Stimulated activated memory B cell treated with anti-CD40 and anti-IgM and Interleukin-4, amounts not matched to agents 10 μg/mL and 1 μg/mL and 100 μg/mL, for 72 hours (primary cell): ENCODE data around the gene MISP3.
A peak's percentile ranks its signal among the peaks of the same experiment; 100 is the strongest.
"Not testable (repeated sequence)": the region's sequence is repeated elsewhere in the genome, so short reads cannot be mapped to it uniquely, and the experiment has no call there.

Experiments
- ATAC-seq: fragments of 150-1000 bp; cut with Tn5 transposase; 2 replicates; pipeline ENCODE4 v1.10.0; 2021
- H3K27ac Mint-ChIP-seq: one replicate; pipeline ENCODE4 v1.8.0; 2022; ENCODE audit warnings: mild to moderate bottlenecking, mixed read lengths
- H3K27me3 Mint-ChIP-seq: one replicate; pipeline ENCODE4 v1.8.0; 2022; ENCODE audit warnings: mixed read lengths
- H3K36me3 Mint-ChIP-seq: one replicate; pipeline ENCODE4 v1.8.0; 2022; ENCODE audit warnings: mixed read lengths
- H3K4me1 Mint-ChIP-seq: one replicate; pipeline ENCODE4 v1.8.0; 2022; ENCODE audit warnings: mixed read lengths
- H3K4me3 Mint-ChIP-seq: one replicate; pipeline ENCODE4 v1.8.0; 2022; ENCODE audit warnings: mild to moderate bottlenecking, moderate library complexity, mixed read lengths
- H3K9me3 Mint-ChIP-seq: one replicate; pipeline ENCODE4 v1.8.0; 2022; ENCODE audit warnings: mixed read lengths

The MISP3 gene

DNA sequence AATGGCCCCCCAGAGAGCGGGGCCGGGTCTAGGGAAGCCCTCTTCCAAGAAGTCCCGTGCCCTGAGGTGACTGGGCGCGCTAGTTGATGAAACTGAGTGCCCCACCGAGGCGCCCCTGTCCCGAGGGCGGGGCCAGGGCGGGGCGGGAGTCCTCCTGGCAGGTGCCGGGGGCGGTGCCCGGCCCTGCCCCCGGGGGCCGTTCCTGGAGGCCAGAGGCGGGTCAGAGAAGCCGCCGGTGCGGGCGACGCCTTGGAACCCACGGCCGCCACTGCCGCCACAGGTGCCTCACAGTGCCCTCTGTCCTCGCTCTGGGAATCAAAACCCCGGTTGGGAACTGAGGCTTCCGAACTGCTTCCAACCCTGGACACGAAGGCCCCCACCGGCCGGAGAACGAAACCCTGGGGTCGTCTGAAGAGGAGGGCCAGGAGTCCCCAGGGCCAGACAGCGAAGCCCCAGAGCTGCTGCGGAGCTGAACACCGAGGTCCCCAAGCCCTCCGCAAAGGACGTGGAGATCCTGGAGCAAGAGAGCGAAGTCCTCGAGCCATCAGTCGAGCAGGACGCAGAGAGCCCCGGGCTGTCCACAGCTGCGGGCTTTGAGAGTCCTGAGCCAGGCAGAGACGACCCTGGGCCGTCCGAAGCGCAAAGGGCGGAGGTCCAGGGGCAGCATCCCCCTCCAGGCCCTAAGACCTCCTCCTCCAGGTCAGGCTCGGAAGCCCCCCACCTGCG lies at the start of gene MISP3:
Gene MISP3, plus strand, starts transcription at position 252 of the 726 bp plus-strand sequence. CDS start 524 bp downstream, outside the sequence.
- Mint-ChIP-seq H3K4me1 (peaks cover 24% of the 10 kb centered on the region), H3K27me3 (no peaks in the 10 kb centered on the region), H3K36me3 (no peaks in the 10 kb centered on the region), H3K9me3 (no peaks in the 10 kb centered on the region), H3K4me3 (peak within 1 kb of the TSS; percentile 84), H3K27ac (peak within 1 kb of the TSS; percentile 73)
- peak; percentile 40 for ATAC-seq

DNA sequence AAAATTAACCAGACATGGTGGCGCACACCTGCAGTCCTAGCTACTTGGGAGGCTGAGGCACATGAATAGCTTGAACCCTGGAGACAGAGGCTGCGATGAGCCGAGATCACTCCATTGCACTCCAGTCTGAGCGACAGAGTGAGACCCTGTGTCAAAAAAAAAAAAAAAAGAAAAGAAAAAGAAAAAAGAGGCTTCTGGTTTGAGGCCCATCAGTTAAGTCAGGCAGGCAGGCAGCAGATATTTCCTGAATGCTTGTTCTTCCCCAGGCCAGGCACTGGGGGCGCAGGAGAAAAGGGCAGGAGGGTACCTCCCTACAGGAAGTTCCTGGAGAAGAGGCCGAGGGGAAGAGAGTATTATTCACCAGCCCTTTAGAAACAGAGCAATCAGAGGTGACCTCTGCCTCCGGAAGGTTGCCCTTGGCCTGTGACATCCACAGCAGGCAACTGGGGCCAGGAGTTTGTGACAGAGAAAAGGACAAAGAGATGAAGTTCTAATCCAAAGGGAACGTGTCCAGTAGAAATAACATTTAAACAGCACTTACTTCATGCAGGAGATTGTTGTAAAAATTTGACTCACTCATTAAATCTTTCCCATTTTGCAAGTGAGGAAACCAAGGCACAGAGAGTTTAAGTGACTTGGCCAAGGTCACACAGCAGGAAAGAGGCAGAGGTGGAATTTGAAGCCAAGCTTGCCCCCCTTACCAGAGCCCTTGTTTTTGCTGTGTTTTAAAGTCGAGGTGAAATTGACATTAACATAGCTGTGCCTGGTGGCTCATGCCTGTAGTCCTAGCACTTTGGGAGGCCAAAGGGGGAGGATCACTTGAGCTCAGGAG lies 49.0 kb upstream of the MISP3 start:
- Mint-ChIP-seq H3K36me3 (no peaks in the 10 kb centered on the region), H3K27ac (peak overlapping the region; percentile 40), H3K27me3 (no peaks in the 10 kb centered on the region), H3K4me1 (peaks cover 28% of the 10 kb centered on the region), H3K9me3 (no peaks in the 10 kb centered on the region), H3K4me3 (no peak overlapping the region)
- no peak for ATAC-seq

DNA sequence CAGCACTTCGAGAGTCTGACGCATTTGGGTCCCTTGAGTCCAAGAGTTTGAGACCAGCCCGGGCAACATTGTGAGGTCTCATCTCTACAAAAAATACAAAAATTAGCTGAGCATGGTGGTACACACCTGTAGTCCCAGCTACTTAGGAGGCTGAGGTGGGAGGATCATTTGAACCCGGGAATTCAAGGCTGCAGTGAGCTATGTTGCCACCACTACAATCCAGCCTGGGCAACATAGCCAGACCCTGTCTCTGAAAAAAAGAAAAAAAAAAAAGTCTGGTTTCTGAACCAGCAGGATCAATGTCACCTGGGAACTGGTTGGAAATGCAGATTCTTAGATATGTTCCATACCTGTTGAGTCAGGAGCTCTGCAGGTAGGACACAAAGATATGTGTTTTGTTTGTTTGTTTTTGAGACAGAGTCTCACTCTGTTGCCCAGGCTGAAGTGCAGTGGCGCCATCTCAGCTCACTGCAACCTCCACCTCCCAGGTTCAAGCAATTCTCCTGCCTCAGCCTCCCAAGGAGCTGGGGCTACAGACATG lies 45.9 kb upstream of the MISP3 start:
- H3K36me3 Mint-ChIP-seq, ATAC-seq, H3K4me3 Mint-ChIP-seq, H3K27ac Mint-ChIP-seq, H3K9me3 Mint-ChIP-seq, H3K27me3 Mint-ChIP-seq: not testable (repeated sequence)
- peaks cover 32% of the 10 kb centered on the region for H3K4me1 Mint-ChIP-seq

DNA sequence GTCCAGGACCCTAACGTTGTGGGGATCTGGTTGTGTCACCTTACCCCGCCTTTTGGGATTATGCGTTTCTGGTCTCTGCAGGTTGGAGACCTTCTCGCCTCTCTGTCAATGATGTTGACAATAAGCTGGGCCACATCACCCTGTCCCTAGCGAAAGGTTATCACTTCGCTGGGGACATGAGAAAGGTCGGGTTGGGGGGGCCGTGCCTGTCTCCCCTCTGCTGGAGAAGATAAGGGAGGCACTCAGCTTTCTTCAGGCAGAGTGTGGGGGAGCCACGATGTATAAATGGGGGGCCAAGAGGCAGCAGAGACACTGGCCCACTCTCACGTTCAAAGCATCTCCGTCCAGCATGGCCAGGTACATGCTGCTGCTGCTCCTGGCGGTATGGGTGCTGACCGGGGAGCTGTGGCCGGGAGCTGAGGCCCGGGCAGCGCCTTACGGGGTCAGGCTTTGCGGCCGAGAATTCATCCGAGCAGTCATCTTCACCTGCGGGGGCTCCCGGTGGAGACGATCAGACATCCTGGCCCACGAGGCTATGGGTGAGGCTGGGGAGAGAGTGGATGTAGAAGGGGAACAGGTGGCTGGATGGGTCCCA lies 44.6 kb upstream of the MISP3 start, which contains the start of gene RLN3:
Gene RLN3, plus strand, starts transcription at position 293 of the 595 bp plus-strand sequence. Its CDS starts 57 bp downstream, at position 350.
- H3K27ac Mint-ChIP-seq = peak within 1 kb of the TSS; percentile 51
- no peak within 1 kb of the TSS for H3K4me3 Mint-ChIP-seq
- no peaks in the 10 kb centered on the region for H3K27me3 Mint-ChIP-seq
- peaks cover 42% of the 10 kb centered on the region for H3K4me1 Mint-ChIP-seq
- no peaks in the 10 kb centered on the region for H3K9me3 Mint-ChIP-seq
- H3K36me3 Mint-ChIP-seq = no peaks in the 10 kb centered on the region
- ATAC-seq = no peak

DNA sequence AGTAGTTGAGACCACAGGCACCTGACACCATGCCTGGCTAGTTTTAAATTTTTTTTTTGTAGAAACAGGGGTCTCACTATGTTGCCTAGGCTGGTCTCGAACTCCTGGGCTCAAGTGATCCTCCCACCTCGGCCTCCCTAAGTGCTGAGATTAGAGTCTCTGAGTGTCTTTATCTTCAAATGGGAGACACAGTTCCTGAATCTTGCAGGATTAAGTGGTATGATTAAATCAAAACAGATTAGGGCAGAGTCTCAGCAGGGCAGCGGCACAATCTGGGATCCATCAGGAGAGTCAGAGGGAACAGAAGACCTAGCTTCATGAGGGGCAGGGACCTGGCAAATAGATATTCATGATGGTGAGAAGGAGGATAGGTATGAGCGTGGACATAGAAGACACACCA lies 43.7 kb upstream of the MISP3 start:
- H3K27me3 Mint-ChIP-seq = no peaks in the 10 kb centered on the region
- ATAC-seq = no peak
- peak overlapping the region; percentile 51 for H3K27ac Mint-ChIP-seq
- H3K4me1 Mint-ChIP-seq = peaks cover 38% of the 10 kb centered on the region
- H3K4me3 Mint-ChIP-seq = no peak overlapping the region
- peaks cover 1% of the 10 kb centered on the region for H3K36me3 Mint-ChIP-seq
- H3K9me3 Mint-ChIP-seq = no peaks in the 10 kb centered on the region

DNA sequence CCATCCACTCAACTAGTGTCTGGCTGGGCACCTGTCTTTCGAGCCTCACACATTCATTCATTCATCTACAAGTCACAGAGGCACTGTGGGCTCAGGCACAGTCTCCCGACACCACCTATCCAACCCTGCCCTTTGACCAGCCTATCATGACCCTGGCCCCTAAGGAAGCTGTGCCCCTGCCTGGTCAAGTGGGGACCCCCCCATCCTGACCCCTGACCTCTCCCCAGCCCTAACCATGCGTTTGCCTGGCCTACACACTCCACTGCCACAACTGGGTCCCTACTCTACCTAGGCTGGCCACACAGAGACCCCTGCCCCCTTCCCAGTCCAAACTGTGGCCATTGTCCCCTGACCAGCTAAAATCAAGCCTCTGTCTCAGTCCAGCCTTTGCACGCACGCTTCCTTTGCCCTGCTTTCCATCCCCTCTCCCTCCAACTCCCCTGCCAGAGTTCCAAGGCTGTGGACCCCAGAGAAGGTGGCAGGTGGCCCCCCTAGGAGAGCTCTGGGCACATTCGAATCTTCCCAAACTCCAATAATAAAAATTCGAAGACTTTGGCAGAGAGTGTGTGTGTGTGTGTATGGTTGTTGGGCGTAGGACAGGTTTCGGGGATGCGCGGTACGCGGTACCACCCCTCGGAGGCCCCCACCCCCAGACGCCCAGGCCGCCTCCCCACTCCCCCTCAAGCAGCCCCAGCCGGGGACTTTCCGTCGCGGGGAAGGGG lies 41.4 kb upstream of the MISP3 start:
- no peak for ATAC-seq
- Mint-ChIP-seq H3K9me3 (no peaks in the 10 kb centered on the region), H3K4me3 (peak overlapping the region; percentile 96), H3K27me3 (no peaks in the 10 kb centered on the region), H3K36me3 (peaks cover 8% of the 10 kb centered on the region), H3K27ac (peak overlapping the region; percentile 98), H3K4me1 (peaks cover 43% of the 10 kb centered on the region)

DNA sequence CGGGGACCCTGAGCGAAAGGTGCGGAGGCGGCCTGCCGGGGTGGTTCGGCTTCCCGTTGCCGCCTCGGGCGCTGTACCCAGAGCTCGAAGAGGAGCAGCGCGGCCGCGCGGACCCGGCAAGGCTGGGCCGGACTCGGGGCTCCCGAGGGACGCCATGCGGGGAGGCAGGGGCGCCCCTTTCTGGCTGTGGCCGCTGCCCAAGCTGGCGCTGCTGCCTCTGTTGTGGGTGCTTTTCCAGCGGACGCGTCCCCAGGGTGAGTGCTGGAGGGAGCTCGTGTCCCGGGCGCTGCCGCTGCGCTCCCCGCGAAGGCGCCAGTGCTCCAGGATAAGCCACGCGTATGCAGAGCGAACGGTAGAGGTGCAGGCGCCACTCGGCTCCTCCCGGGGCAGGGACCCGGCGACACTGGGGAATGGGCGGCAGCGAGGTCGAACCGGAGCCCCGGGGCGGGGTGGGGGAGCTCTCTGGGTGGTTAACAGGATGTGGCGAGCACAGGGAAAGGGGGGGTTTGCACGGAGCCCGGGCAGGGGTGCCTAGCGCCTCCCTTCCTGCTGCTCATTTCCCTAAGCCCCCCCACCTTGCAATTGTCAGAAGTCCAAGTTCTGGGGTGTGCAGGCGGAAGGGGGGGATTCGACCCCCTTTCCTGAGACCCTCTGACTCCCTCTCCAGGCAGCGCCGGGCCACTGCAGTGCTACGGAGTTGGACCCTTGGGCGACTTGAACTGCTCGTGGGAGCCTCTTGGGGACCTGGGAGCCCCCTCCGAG lies 40.7 kb upstream of the MISP3 start, which contains the start of gene IL27RA:
Gene IL27RA, plus strand, starts transcription at position 44 of the 762 bp plus-strand sequence. Its CDS starts 111 bp downstream, at position 155.
- peak within 1 kb of the TSS; percentile 96 for H3K4me3 Mint-ChIP-seq
- H3K27me3 Mint-ChIP-seq = no peaks in the 10 kb centered on the region
- peaks cover 43% of the 10 kb centered on the region for H3K4me1 Mint-ChIP-seq
- H3K9me3 Mint-ChIP-seq = no peaks in the 10 kb centered on the region
- H3K27ac Mint-ChIP-seq = peak within 1 kb of the TSS; percentile 98
- peak; percentile 88 for ATAC-seq
- H3K36me3 Mint-ChIP-seq = peaks cover 11% of the 10 kb centered on the region

DNA sequence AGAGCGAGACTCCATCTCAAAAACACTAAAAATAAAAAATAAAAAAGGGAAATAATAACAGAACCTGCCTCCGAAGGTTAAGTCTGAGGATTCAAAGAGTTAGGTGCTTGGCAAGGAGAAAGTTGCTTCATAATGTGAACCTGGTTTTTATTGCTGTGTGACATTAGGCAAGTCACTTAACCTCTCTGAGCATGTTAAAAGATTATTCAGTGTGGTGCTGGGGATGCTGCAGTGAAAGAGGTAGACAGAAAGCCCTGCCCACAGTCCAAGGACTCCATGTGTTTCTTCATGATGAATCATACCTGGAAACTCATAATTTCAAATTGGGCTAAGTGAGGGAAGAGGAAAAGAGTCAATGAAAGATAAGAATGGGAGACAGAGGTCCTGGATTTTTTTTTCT lies 38.6 kb upstream of the MISP3 start:
- no peaks in the 10 kb centered on the region for H3K27me3 Mint-ChIP-seq
- H3K27ac Mint-ChIP-seq = peak overlapping the region; percentile 58
- H3K4me1 Mint-ChIP-seq = peaks cover 41% of the 10 kb centered on the region
- ATAC-seq = no peak
- no peak overlapping the region for H3K4me3 Mint-ChIP-seq
- no peaks in the 10 kb centered on the region for H3K9me3 Mint-ChIP-seq
- H3K36me3 Mint-ChIP-seq = peaks cover 29% of the 10 kb centered on the region

DNA sequence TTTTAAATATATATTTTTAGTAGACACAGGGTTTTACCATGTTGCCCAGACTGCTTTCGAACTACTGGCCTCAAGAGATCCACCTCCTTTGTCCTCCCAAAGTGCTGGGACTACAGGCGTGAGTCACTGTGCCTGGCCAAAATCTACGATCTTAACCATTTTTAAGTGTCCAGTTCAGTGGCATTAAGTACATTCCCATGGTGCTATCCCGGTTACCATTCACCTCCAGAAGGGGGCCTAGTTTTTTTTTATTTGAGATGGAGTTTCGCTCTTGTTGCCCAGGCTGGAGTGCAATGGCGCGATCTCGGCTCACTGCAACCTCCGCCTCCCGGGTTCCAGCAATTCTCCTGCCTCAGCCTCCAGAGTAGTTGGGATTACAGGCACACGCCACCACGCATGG lies 37.4 kb upstream of the MISP3 start:
- not testable (repeated sequence) for H3K9me3 Mint-ChIP-seq, ATAC-seq, H3K4me3 Mint-ChIP-seq, H3K27ac Mint-ChIP-seq, H3K27me3 Mint-ChIP-seq
- peaks cover 36% of the 10 kb centered on the region for H3K36me3 Mint-ChIP-seq
- peaks cover 37% of the 10 kb centered on the region for H3K4me1 Mint-ChIP-seq

DNA sequence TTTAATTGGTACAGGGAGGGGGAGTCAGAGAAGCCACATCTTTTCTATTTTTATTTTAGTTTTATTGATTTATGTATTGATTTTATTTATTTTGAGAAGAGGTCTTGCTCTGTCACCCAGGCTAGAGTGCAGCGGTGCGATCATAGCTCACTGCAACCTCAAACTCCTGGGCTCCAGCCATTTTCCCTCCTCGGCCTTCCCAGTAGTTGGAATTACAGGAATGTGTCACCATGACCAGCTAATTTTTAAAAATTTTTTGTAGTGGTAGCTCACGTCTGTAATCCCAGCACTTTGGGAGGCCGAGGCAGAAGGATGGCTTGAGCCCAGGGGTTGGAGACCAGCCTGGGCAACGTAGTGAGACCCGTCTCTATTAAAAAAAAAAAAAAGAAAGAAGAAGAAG lies 36.9 kb upstream of the MISP3 start:
- no peaks in the 10 kb centered on the region for H3K9me3 Mint-ChIP-seq

DNA sequence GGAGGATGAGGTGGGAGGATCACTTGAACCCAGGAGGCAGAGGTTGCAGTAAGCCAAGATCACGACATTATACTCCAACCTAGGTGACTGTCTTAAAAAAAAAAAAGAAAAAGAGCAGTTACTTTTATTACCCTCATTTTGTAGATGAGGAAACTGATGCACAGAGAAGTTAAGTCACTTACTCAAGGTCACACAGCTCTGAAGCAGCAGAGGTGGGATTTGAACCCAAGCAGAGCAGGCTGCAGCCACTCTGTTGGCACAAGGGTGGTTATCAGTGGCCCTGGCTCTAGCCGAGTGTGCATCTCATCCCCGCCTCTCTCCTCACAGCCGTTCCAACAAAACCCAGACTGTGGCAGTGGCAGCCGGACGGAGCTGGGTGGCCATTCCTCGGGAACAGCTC lies 33.4 kb upstream of the MISP3 start:
- no peaks in the 10 kb centered on the region for H3K9me3 Mint-ChIP-seq
- ATAC-seq = no peak
- H3K36me3 Mint-ChIP-seq = peaks cover 53% of the 10 kb centered on the region
- no peak overlapping the region for H3K4me3 Mint-ChIP-seq
- H3K4me1 Mint-ChIP-seq = peaks cover 31% of the 10 kb centered on the region
- H3K27ac Mint-ChIP-seq = no peak overlapping the region
- H3K27me3 Mint-ChIP-seq = no peaks in the 10 kb centered on the region

More for the DNA sequence above, 36.9 kb upstream of the MISP3 start:
- Mint-ChIP-seq H3K27me3 (no peaks in the 10 kb centered on the region), H3K27ac (no peak overlapping the region), H3K4me3 (no peak overlapping the region), H3K4me1 (peaks cover 37% of the 10 kb centered on the region), H3K36me3 (peaks cover 36% of the 10 kb centered on the region)
- no peak for ATAC-seq

DNA sequence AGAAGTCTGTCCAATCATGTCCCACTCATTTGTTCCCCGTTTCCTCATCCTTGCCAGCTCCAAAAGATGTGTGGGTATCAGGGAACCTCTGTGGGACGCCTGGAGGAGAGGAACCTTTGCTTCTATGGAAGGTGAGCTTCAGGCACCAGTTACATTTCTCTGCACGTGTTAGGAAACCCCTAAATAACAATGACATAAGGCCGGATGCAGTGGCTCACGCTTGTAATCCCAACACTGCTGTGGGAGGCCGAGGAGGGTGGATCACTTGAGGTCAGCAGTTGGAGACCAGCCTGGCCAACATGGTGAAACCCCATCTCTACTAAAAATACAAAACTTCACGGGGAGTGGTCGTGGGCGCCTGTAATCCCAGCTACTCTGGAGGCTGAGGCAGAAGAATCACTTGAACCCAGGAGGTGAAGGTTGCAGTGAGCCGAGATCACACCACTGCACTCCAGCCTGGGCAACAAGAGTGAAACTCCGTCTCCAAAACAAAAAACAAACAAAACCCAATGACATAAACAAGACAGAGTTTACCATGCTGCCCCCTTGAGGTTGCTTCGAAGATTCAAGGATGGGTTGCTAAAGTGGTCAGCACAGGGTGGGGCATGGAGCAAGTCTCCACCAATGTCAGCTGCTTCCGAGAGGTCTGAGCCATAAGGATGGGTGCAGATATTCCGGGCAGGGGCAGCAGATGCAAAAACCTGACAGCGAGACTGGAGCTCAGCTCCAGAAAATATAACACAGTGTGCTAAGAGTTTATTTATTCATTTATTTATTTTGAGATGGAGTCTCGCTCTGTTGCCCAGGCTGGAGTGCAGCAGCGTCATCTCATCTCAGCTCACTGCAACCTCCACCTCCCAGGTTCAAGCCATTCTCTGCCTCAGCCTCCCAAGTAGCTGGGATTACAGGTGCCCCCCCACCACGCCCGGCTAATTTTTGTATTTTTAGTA lies 29.7 kb upstream of the MISP3 start:
- not testable (repeated sequence) for H3K9me3 Mint-ChIP-seq, H3K4me3 Mint-ChIP-seq, H3K27me3 Mint-ChIP-seq
- Mint-ChIP-seq H3K27ac (peak overlapping the region; percentile 72), H3K4me1 (peaks cover 26% of the 10 kb centered on the region), H3K36me3 (peaks cover 57% of the 10 kb centered on the region)
- peak; percentile 64 for ATAC-seq

DNA sequence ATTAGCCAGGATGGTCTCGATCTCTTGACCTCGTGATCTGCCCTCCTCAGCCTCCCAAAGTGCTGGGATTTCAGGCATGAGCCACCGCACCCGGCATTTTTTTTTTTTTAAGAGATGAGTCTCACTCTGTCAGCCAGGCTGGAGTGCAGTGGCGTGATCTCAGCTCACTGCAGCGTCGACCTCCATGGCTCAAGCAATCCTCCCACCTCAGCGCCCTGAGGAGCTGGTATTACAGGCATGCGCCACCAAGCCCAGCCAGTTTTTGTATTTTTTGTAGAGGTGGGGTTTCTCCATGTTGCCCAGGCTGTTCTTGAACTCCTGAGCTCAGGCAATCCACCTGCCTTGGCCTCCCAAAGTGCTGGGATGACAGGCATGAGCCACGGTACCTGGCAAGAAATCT lies 24.7 kb upstream of the MISP3 start:
- H3K27me3 Mint-ChIP-seq, ATAC-seq, H3K4me1 Mint-ChIP-seq, H3K27ac Mint-ChIP-seq, H3K9me3 Mint-ChIP-seq, H3K4me3 Mint-ChIP-seq: not testable (repeated sequence)
- H3K36me3 Mint-ChIP-seq = peaks cover 63% of the 10 kb centered on the region
